ENCODE data around the gene TMEM54. TPM values are rescaled to one million over a fixed set of nuclear protein-coding genes. Genes with fewer than 3 reads are reported as not detected.

TMEM54 gene, protein sequence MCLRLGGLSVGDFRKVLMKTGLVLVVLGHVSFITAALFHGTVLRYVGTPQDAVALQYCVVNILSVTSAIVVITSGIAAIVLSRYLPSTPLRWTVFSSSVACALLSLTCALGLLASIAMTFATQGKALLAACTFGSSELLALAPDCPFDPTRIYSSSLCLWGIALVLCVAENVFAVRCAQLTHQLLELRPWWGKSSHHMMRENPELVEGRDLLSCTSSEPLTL
- 29.5 and 39.7 TPM in 2 replicates for total RNA-seq

DNA sequence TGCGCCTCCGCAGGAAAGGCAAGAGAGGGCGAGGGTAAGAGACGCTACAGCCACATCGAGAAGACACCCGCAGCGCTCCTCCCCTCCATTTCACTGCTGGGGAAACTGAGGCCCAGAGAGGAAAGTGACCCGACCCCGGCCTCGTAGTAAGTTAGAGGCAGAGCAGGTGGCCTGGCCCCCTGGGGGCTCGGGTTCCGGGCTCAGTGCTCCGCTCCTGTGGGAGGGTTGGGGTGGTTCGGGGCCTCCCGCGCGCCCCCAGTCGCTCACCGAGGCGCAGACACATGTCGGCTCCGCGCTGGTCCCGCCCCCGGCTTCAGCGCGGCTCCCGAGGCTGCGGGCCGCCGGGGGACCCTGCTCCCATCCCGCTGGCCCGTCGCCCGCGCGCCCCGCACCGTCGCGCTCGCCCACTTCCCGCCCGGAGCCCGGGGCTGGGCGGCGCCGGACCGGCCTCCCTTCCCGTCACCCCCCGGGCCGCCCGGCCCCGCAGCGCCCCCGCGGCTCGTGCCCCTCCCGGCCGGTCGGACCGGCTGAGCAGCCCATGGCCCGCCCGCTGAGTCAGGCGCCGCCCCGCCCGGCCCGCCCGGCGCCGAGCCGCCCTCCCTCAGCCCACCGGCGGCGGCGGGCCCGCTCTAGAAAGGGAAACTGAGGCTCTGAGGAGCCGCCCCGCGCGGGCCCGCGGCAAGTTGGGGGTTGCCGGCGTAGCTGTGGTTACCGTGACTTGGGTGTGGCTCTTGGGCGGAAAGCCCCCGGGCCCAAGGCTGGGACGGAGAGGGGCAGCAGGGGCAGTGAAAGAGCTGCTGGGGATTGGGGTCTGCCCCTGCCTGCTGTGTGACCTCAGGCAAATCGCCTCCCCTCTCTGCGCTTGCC lies at the start of gene TMEM54:
Gene TMEM54 (minus strand): TSS at position 434 of the 867 bp plus-strand sequence. CDS start 151 bp downstream, at position 283.

DNA sequence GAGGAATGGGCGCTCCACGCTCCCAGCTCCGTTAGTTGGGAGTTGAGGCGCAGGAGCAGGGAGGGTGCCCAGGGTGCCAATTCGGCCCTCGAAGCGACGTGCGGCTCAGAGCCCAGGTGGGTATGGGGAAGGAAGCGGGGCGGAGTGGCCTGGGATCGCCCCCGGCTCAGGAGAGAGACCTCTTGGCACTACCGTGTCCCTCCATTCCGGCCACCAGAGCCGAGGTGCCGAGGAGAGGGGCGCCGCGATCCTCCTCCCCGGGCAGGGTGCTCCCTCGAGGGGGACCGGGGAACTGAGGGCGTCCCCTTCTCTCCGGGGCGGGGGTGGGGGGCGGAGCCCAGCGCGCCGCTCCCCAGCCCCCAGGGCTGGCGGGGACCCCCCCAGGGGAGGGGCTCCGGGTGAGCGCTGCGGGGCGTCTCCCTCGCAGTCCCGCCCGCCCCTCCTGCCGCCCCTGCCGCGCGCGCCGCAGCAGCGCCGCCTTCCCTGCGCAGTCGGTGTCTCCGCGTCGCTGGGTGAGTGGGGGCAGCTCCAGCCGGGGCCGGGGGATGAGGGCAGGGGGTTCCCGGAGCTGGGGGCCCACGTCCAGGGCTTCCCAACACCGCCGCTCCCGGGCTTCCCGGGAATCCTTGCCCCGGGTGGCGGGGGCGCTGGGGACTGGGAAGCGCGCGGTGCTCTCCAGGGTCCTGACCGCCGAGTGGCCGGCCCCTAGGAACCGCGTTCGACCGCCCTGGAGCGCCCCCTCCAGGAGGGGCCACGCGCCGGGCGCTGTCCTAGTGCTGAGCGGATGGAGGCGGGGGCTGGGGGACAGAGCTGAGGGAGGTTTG lies 15.0 kb downstream of the TMEM54 start, which contains the start of gene HPCA:
Gene HPCA (plus strand): TSS at position 488 of the 824 bp plus-strand sequence. CDS start 2,408 bp downstream, outside the sequence.

DNA sequence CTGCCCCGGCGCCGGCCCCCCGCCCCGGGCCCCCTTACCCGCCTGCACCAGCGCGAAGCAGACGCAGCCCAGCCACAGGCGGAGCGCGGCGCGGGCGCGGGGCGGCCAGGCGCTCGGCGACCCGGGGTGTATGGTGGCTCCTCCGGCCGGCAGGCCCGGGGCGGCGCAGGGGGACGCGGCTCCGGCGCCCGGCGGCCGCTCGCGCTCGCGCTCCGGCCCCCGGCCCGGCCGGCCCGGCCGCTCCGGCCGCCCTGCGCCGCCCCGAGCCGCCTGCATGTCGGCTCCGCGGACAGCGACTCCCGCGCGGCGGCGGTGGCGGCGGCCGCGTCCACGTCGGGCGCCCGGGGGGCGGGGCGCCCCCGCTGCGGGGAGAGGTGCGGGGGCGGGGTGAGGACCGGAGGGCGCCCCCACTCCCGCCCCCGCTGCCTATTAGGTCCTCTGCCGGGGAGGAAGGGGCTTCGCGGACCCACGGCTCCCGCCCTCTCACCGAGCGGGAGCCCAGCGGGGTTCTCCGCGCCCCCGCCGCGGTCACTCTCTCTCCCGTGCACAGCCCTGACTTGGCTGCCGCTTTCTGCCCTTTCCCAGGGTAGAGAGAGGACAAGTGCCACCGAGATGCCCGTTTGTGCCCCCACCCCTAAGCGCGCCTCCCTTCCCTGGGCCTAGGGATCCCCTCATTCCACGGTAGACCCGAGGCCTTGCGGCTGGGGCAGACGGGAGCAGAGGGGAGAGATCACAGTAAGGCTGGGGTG lies 30.4 kb downstream of the TMEM54 start, which contains the start of gene FNDC5:
Gene FNDC5 (minus strand): TSS at position 298 of the 749 bp plus-strand sequence.

Other genes with a start within 250 kb of the TMEM54 start
- gene SYNC, start 198.6 kb downstream of the TMEM54 start, total RNA-seq = 7.8 and 10.9 TPM in 2 replicates
- gene YARS1, start 84.0 kb downstream of the TMEM54 start, total RNA-seq = 137 and 149 TPM in 2 replicates
- gene S100PBP, start 83.7 kb downstream of the TMEM54 start, total RNA-seq = 40.3 and 48.7 TPM in 2 replicates
- 0.13 TPM in 1 of 2 replicates, not detected in the other for gene FNDC5, start 30.5 kb downstream of the TMEM54 start, total RNA-seq
- gene HPCA, start 14.9 kb downstream of the TMEM54 start, total RNA-seq = not detected in 2 replicates
- gene RNF19B, start 63.4 kb upstream of the TMEM54 start, total RNA-seq = 34.2 and 36.6 TPM in 2 replicates
- gene AK2, start 135.5 kb upstream of the TMEM54 start, total RNA-seq = 277 and 291 TPM in 2 replicates
- gene AZIN2, start 179.8 kb upstream of the TMEM54 start, total RNA-seq = 1.2 and 1.4 TPM in 2 replicates